Loucy (cell line): Measurements from ENCODE around the gene EFEMP1.

Experiments used
- H2AFZ ChIP-seq: fragments of 200-600 bp; sonication (generic); 2 replicates; pipeline ENCODE4 v1.6.0; 2016; ENCODE audit warnings: antibody characterized with exemption, mild to moderate bottlenecking, low read length, moderate library complexity
- H3F3A ChIP-seq: fragments of 200-600 bp; 2 replicates; pipeline ENCODE4 v1.6.0; 2016; ENCODE audit warnings: antibody characterized with exemption, low read depth, mild to moderate bottlenecking
- H3K27me3 ChIP-seq: fragments of 200-600 bp; sonication (generic); 2 replicates; pipeline ENCODE4 v1.6.1; 2014; ENCODE audit warnings: low read length, mild to moderate bottlenecking; ENCODE audit not compliant: insufficient read depth, poor library complexity, severe bottlenecking
- H3K36me3 ChIP-seq: fragments of 200-600 bp; sonication (generic); 2 replicates; pipeline ENCODE4 v1.6.1; 2016; ENCODE audit warnings: low read length; ENCODE audit not compliant: insufficient read depth
- H3K4me1 ChIP-seq: fragments of 200-600 bp; sonication (generic); 2 replicates; pipeline ENCODE4 v1.5.1; 2014; ENCODE audit warnings: low read length, mild to moderate bottlenecking; ENCODE audit not compliant: insufficient read depth, poor library complexity, severe bottlenecking
- H3K4me2 ChIP-seq: fragments of 200-600 bp; sonication (generic); 2 replicates; pipeline ENCODE4 v1.6.0; 2014; ENCODE audit warnings: antibody characterized with exemption, low read length, low read depth, mild to moderate bottlenecking; ENCODE audit not compliant: poor library complexity, severe bottlenecking
- H3K4me3 ChIP-seq: fragments of 200-600 bp; sonication (generic); 2 replicates; pipeline ENCODE4 v1.5.1; 2014; ENCODE audit warnings: low read length, mild to moderate bottlenecking, mixed read lengths; ENCODE audit not compliant: poor library complexity, severe bottlenecking
- H3K79me2 ChIP-seq: fragments of 200-600 bp; sonication (generic); 2 replicates; pipeline ENCODE4 v1.6.1; 2014; ENCODE audit warnings: low read length; ENCODE audit not compliant: insufficient read depth
- H3K9ac ChIP-seq: fragments of 200-600 bp; sonication (generic); 2 replicates; pipeline ENCODE4 v1.6.0; 2014; ENCODE audit warnings: mild to moderate bottlenecking, low read depth, low read length, moderate library complexity; ENCODE audit not compliant: poor library complexity, severe bottlenecking
- H3K9me2 ChIP-seq: fragments of 200-600 bp; sonication (generic); replicated peaks from 2 replicates; pipeline ENCODE4 v1.6.1; 2016; ENCODE audit warnings: low read depth, low read length, mixed read lengths
- H3K9me3 ChIP-seq: fragments of 200-600 bp; sonication (generic); 2 replicates; pipeline ENCODE4 v1.6.1; 2014; ENCODE audit warnings: mild to moderate bottlenecking, antibody characterized with exemption, low read length, low read depth; ENCODE audit not compliant: insufficient read depth
- H4K20me1 ChIP-seq: fragments of 200-600 bp; sonication (generic); 2 replicates; pipeline ENCODE4 v1.6.0; 2014; ENCODE audit warnings: antibody characterized with exemption, low read length, mild to moderate bottlenecking; ENCODE audit not compliant: insufficient read depth, poor library complexity, severe bottlenecking
- EZH2phosphoT487 ChIP-seq: fragments of 200-600 bp; IDR thresholded peaks from 2 replicates; pipeline ENCODE4 v1.6.1; 2018; ENCODE audit warnings: antibody characterized with exemption, mild to moderate bottlenecking, moderate library complexity, borderline replicate concordance
- TF ChIP-seq, protein P1 (sequence below): fragments of 200-600 bp; sonication (generic); conservative IDR thresholded peaks from 2 replicates; pipeline ENCODE4 v1.5.1; 2014; ENCODE audit warnings: mild to moderate bottlenecking, antibody characterized with exemption, low read length

The EFEMP1 gene

DNA sequence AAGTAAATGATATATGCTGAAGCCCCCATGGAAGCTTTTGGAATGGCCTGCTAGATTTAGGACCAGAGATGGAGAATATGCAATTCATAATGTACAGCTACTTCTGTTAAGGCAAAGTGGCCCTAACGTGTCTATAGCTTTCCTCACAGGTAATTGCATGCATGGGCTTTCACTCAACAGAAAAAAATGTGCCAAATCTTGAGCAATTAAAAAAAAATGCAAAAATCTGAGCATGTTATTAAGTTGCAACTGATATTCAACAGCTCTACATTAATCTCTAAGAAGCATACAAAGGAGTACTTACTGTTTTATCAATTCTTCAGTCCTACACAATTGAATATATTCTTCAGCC lies 79.6 kb downstream of the EFEMP1 start:
- Histone ChIP-seq H3K4me3 (no peak overlapping the region), H3K9ac (no peak overlapping the region), H3K9me3 (no peaks in the 10 kb centered on the region), H3K27me3 (no peaks in the 10 kb centered on the region), H3K36me3 (no peaks in the 10 kb centered on the region), H3K79me2 (no peaks in the 10 kb centered on the region), H3K4me1 (no peaks in the 10 kb centered on the region), H3F3A (no peaks in the 10 kb centered on the region), H2AFZ (no peak overlapping the region), H3K4me2 (no peak overlapping the region), H4K20me1 (no peaks in the 10 kb centered on the region), H3K9me2 (no peaks in the 10 kb centered on the region)
- TF ChIP-seq, protein P1, sequence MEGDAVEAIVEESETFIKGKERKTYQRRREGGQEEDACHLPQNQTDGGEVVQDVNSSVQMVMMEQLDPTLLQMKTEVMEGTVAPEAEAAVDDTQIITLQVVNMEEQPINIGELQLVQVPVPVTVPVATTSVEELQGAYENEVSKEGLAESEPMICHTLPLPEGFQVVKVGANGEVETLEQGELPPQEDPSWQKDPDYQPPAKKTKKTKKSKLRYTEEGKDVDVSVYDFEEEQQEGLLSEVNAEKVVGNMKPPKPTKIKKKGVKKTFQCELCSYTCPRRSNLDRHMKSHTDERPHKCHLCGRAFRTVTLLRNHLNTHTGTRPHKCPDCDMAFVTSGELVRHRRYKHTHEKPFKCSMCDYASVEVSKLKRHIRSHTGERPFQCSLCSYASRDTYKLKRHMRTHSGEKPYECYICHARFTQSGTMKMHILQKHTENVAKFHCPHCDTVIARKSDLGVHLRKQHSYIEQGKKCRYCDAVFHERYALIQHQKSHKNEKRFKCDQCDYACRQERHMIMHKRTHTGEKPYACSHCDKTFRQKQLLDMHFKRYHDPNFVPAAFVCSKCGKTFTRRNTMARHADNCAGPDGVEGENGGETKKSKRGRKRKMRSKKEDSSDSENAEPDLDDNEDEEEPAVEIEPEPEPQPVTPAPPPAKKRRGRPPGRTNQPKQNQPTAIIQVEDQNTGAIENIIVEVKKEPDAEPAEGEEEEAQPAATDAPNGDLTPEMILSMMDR = no peak
- no peak for TF ChIP-seq EZH2phosphoT487

DNA sequence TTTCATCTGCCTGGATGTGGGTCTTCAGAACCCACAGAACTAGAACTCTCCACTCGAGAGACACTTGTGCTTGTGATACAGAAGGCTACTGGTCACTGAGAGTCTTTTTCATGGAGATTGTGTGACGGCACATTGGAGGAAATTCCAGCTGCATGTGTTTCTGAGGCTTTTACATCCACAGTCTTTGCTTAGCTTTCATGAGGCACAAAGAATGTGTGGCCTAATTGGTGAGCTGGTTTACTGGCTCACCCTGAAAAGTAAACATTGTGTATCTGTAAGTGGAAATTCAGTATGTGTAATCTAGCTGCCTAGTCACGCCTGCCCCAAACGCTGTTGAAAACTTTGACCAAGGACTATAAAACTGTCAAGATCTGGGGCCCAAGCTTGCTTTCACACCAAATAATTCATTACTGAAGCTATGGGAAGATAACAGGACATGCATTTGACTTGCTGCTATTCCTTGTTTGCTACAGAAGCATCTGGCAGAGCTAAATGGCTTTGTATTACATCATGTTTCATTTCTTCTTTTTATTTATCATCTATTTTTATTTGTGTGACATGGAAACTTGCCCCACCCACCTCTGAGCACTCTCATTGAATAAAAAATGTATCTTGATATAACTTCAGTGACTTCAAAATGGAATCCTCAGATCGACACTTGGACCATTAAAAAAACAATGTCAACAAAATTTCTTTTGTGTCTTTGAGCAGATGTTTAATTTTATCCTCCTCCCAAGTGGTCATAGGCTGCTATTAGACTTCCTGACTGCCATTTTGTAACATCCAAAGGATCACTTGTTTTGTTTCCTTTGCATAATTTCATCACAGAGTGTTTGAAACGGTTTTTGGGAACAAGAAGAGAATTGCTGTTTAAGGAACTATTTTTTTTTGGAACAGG lies 80.2 kb downstream of the EFEMP1 start:
- TF ChIP-seq, protein P1 = no peak
- no peak for TF ChIP-seq EZH2phosphoT487
- H3K9ac ChIP-seq = no peak overlapping the region
- no peak overlapping the region for H3K4me2 ChIP-seq
- H3K4me3 ChIP-seq = no peak overlapping the region
- no peaks in the 10 kb centered on the region for H3K9me3 ChIP-seq
- no peak overlapping the region for H2AFZ ChIP-seq
- no peaks in the 10 kb centered on the region for H3K79me2 ChIP-seq
- H3F3A ChIP-seq = no peaks in the 10 kb centered on the region
- H3K36me3 ChIP-seq = no peaks in the 10 kb centered on the region
- H3K9me2 ChIP-seq = no peaks in the 10 kb centered on the region
- H4K20me1 ChIP-seq = no peaks in the 10 kb centered on the region
- no peaks in the 10 kb centered on the region for H3K27me3 ChIP-seq
- no peaks in the 10 kb centered on the region for H3K4me1 ChIP-seq

DNA sequence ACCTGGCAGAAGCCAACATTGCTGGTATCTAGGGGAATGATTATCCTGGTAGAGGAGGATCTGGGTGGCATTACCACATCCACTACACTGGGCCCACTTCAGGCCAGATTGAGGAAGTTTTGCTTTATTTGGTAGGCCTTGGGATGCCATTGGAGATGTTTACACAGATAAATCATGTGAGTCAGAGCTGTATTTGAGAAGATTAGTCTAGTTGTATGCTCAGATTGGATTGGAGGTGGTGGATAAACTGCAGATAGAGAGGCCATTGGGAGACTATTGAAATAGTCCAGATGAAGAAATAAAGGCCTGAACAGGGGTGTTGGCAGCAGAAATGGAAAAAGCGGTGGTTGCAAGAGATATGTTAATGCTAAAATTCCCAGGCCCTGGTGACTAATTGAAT lies 81.5 kb downstream of the EFEMP1 start:
- H3F3A ChIP-seq = no peaks in the 10 kb centered on the region
- H3K27me3 ChIP-seq = no peaks in the 10 kb centered on the region
- TF ChIP-seq, protein P1 = no peak
- no peak for TF ChIP-seq EZH2phosphoT487
- no peaks in the 10 kb centered on the region for H3K4me1 ChIP-seq
- H3K9me3 ChIP-seq = no peaks in the 10 kb centered on the region
- no peaks in the 10 kb centered on the region for H3K9me2 ChIP-seq
- no peaks in the 10 kb centered on the region for H4K20me1 ChIP-seq
- no peak overlapping the region for H3K4me2 ChIP-seq
- no peak overlapping the region for H3K4me3 ChIP-seq
- no peak overlapping the region for H2AFZ ChIP-seq
- H3K79me2 ChIP-seq = no peaks in the 10 kb centered on the region
- H3K36me3 ChIP-seq = no peaks in the 10 kb centered on the region
- H3K9ac ChIP-seq = no peak overlapping the region
